Astrocyte (in vitro differentiated cells and primary cell): ENCODE data around the gene IMPA2. TPM values are rescaled to one million over a fixed set of nuclear protein-coding genes. Genes with fewer than 3 reads are reported as not detected.

ENCODE experiments used
- DNase-seq: peaks from one replicate; pipeline ENCODE4 v3.0.0-alpha.2; 2010; ENCODE audit warnings: low read depth
- FAIRE-seq: peaks from 2 replicates; lab custom pipeline; 2011; peaks lifted over from hg19 to GRCh38; lab: Jason Lieb, UNC
- H2AFZ ChIP-seq: 2 replicates; pipeline ENCODE4 v1.6.0; 2012; ENCODE audit warnings: low read depth, low read length, inconsistent platforms
- H3K27ac ChIP-seq: 2 replicates; pipeline ENCODE4 v1.5.1; 2011; ENCODE audit warnings: low read depth, low read length, inconsistent platforms
- H3K27me3 ChIP-seq: 2 replicates; pipeline ENCODE4 v1.6.0; 2011; ENCODE audit warnings: low read length, inconsistent platforms; ENCODE audit not compliant: insufficient read depth
- H3K36me3 ChIP-seq: 2 replicates; pipeline ENCODE4 v1.5.1; 2011; ENCODE audit warnings: low read length, inconsistent platforms; ENCODE audit not compliant: insufficient read depth
- H3K4me1 ChIP-seq: 2 replicates; pipeline ENCODE4 v1.5.1; 2011; ENCODE audit warnings: low read length, inconsistent platforms; ENCODE audit not compliant: insufficient read depth
- H3K4me2 ChIP-seq: 2 replicates; pipeline ENCODE4 v1.6.0; 2012; ENCODE audit warnings: low read length, inconsistent platforms
- H3K4me3 ChIP-seq: 2 replicates; pipeline ENCODE4 v1.5.1; 2011; ENCODE audit warnings: low read depth, mild to moderate bottlenecking, low read length, inconsistent platforms; ENCODE audit not compliant: insufficient read depth
- H3K79me2 ChIP-seq: 2 replicates; pipeline ENCODE4 v1.6.0; 2012; ENCODE audit warnings: mild to moderate bottlenecking, low read length, inconsistent platforms; ENCODE audit not compliant: insufficient read depth
- H3K9ac ChIP-seq: 2 replicates; pipeline ENCODE4 v1.6.0; 2012; ENCODE audit warnings: mild to moderate bottlenecking, low read length, inconsistent platforms
- H3K9me3 ChIP-seq: 2 replicates; pipeline ENCODE4 v1.5.1; 2012; ENCODE audit warnings: low read depth, mild to moderate bottlenecking, low read length, inconsistent platforms; ENCODE audit not compliant: insufficient read depth
- H4K20me1 ChIP-seq: 2 replicates; pipeline ENCODE4 v1.6.0; 2012; ENCODE audit warnings: low read length, inconsistent platforms; ENCODE audit not compliant: insufficient read depth
- H3K27ac Mint-ChIP-seq: one replicate; pipeline ENCODE4 v1.8.0; 2021; ENCODE audit warnings: mild to moderate bottlenecking, mixed read lengths; ENCODE audit not compliant: unreplicated experiment
- H3K27me3 Mint-ChIP-seq: one replicate; pipeline ENCODE4 v1.8.0; 2021; ENCODE audit warnings: low read depth, mixed read lengths; ENCODE audit not compliant: unreplicated experiment
- H3K36me3 Mint-ChIP-seq: one replicate; pipeline ENCODE4 v1.8.0; 2021; ENCODE audit warnings: low read depth, mixed read lengths; ENCODE audit not compliant: unreplicated experiment
- H3K4me1 Mint-ChIP-seq: one replicate; pipeline ENCODE4 v1.8.0; 2021; ENCODE audit warnings: low read depth, mixed read lengths; ENCODE audit not compliant: unreplicated experiment
- H3K4me3 Mint-ChIP-seq: one replicate; pipeline ENCODE4 v1.8.0; 2021; ENCODE audit warnings: mild to moderate bottlenecking, moderate library complexity, mixed read lengths; ENCODE audit not compliant: unreplicated experiment
- H3K9me3 Mint-ChIP-seq: one replicate; pipeline ENCODE4 v1.8.0; 2021; ENCODE audit warnings: mild to moderate bottlenecking, mixed read lengths; ENCODE audit not compliant: unreplicated experiment
- CTCF ChIP-seq: IDR thresholded peaks from 2 replicates; pipeline ENCODE4 v1.5.1; 2011; ENCODE audit warnings: low read depth, mild to moderate bottlenecking, inconsistent platforms, low read length, moderate library complexity; ENCODE audit not compliant: insufficient read depth
- EZH2 ChIP-seq: IDR thresholded peaks from 2 replicates; pipeline ENCODE4 v1.6.1; 2012; ENCODE audit warnings: mild to moderate bottlenecking, low read length, inconsistent platforms; ENCODE audit not compliant: insufficient read depth
- total RNA-seq: library from RNA; stranded (reverse); gene quantifications from 2 replicates; pipeline ENCODE4 v1.2.1, GENCODE V29; 2021

IMPA2 gene
- total RNA-seq, 1 donor from 2014 or later, result 4.8 TPM

DNA sequence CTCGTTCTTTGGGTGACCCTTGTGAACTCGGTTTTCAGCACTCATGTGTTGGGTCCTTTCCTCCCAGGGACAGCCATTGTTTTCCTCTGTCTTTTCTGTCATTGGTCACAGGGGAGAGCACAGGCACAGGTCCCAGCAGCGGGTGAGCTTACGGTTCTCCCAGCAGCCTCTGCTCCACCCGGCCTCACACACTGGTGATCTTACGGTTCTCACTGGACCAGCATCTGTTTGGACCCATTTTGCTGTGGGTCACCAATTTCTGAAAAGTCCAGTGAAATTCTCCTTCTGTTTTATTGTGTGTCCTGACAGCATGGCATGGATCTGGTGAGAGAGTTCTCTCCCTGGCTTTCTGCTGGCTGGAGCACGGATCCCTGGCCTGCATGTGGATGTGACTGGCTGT is 62.5 kb downstream of the IMPA2 start:
- H3K36me3 Mint-ChIP-seq, result no peaks in the 10 kb centered on the region
- no peaks in the 10 kb centered on the region for H3K36me3 ChIP-seq
- no peak overlapping the region for H3K4me3 Mint-ChIP-seq
- H3K4me1 ChIP-seq, result peaks cover 18% of the 10 kb centered on the region
- peak overlapping the region; percentile 69 for H3K27ac Mint-ChIP-seq
- no peak for TF ChIP-seq EZH2
- TF ChIP-seq CTCF, result no peak
- H3K27ac ChIP-seq, result no peak overlapping the region
- H3K27me3 ChIP-seq, result no peaks in the 10 kb centered on the region
- peaks cover 30% of the 10 kb centered on the region for H3K4me1 Mint-ChIP-seq
- FAIRE-seq, result no peak
- no peak overlapping the region for H2AFZ ChIP-seq
- no peaks in the 10 kb centered on the region for H3K79me2 ChIP-seq
- no peak for DNase-seq
- no peaks in the 10 kb centered on the region for H4K20me1 ChIP-seq
- no peak overlapping the region for H3K4me3 ChIP-seq
- H3K4me2 ChIP-seq, result no peak overlapping the region
- H3K27me3 Mint-ChIP-seq, result peaks cover 2% of the 10 kb centered on the region
- H3K9me3 Mint-ChIP-seq, result no peaks in the 10 kb centered on the region
- no peaks in the 10 kb centered on the region for H3K9me3 ChIP-seq
- no peak overlapping the region for H3K9ac ChIP-seq

GRCh38 chr18:12044591-12044990 is 63.3 kb downstream of the IMPA2 start:
- no peaks in the 10 kb centered on the region for H3K27me3 ChIP-seq
- H3K4me2 ChIP-seq, result no peak overlapping the region
- H3K4me3 ChIP-seq, result no peak overlapping the region
- Mint-ChIP-seq H3K27me3 (peaks cover 2% of the 10 kb centered on the region), H3K36me3 (no peaks in the 10 kb centered on the region), H3K4me3 (no peak overlapping the region), H3K4me1 (peaks cover 37% of the 10 kb centered on the region), H3K9me3 (no peaks in the 10 kb centered on the region), H3K27ac (no peak overlapping the region)
- H3K9me3 ChIP-seq, result no peaks in the 10 kb centered on the region
- no peaks in the 10 kb centered on the region for H4K20me1 ChIP-seq
- DNase-seq (peak; percentile 71), FAIRE-seq (no peak)
- H3K27ac ChIP-seq, result no peak overlapping the region
- peaks cover 22% of the 10 kb centered on the region for H3K4me1 ChIP-seq
- no peaks in the 10 kb centered on the region for H3K79me2 ChIP-seq
- no peak overlapping the region for H3K9ac ChIP-seq
- H2AFZ ChIP-seq, result no peak overlapping the region
- no peaks in the 10 kb centered on the region for H3K36me3 ChIP-seq
- TF ChIP-seq CTCF (no peak), EZH2 (no peak)

DNA sequence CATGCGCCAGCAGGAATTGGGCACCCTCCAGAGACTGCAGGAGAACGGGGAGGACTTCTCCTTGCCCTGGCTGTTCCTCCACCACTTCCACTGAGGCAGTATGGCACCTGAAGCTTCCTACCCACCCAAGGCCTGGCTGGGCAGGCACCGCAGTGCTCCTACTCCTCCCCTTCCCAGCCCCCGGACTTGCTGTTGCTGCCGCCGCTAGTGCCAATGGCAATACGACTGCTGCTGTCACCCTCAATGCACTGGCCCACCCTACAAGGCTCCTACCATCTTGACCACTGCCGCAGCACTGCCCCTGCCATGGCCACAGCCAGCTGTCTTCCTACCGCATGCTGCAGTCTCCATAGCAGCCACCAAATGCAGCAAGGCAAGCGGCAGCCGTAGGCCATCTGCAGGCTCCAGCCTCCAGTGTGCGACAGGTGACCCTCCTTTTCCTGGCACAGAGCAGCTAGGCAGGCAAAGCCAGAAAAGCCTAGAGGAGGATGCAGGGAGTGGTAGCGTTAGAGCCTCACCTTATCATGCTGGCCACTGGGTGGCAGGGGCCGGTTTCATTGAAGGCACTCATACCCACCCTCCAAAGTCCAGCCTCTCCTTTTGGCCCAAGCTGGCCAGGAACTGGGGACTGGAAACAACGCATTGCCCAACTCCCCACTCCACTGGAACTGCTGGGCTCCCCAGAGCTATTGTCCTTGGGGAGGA is 64.9 kb downstream of the IMPA2 start:
- H3K36me3 Mint-ChIP-seq, result no peaks in the 10 kb centered on the region
- Histone ChIP-seq H3K36me3 (no peaks in the 10 kb centered on the region), H3K27ac (no peak overlapping the region), H3K4me1 (peaks cover 20% of the 10 kb centered on the region), H3K79me2 (no peaks in the 10 kb centered on the region), H3K4me2 (no peak overlapping the region), H2AFZ (no peak overlapping the region), H3K9ac (no peak overlapping the region), H3K4me3 (no peak overlapping the region), H3K9me3 (no peaks in the 10 kb centered on the region), H4K20me1 (no peaks in the 10 kb centered on the region), H3K27me3 (no peaks in the 10 kb centered on the region)
- no peak overlapping the region for H3K4me3 Mint-ChIP-seq
- TF ChIP-seq CTCF (no peak), EZH2 (no peak)
- H3K27ac Mint-ChIP-seq, result no peak overlapping the region
- no peaks in the 10 kb centered on the region for H3K9me3 Mint-ChIP-seq
- FAIRE-seq (no peak), DNase-seq (no peak)
- peaks cover 38% of the 10 kb centered on the region for H3K4me1 Mint-ChIP-seq
- peaks cover 2% of the 10 kb centered on the region for H3K27me3 Mint-ChIP-seq
